HL-60 (cell line): ENCODE measurements around the gene GNG11.

Experiments
- CTCF ChIP-seq: IDR thresholded peaks from one replicate; pipeline ENCODE4 v1.5.1; 2011; ENCODE audit warnings: low read length, control low read depth, inconsistent platforms; ENCODE audit not compliant: insufficient read depth
- GABPA ChIP-seq: IDR thresholded peaks from 2 replicates; pipeline ENCODE4 v1.6.1; 2012; ENCODE audit warnings: low read depth
- POLR2AphosphoS5 ChIP-seq: IDR thresholded peaks from 2 replicates; pipeline ENCODE4 v1.6.1; 2012; ENCODE audit warnings: low read depth
- SPI1 ChIP-seq: IDR thresholded peaks from 2 replicates; pipeline ENCODE4 v1.6.1; 2012; ENCODE audit warnings: low read depth, mild to moderate bottlenecking, borderline replicate concordance
- TF ChIP-seq, protein P1 (sequence below): IDR thresholded peaks from 2 replicates; pipeline ENCODE4 v1.6.1; 2012; ENCODE audit warnings: low read depth; ENCODE audit not compliant: insufficient replicate concordance

GRCh38 chr7:93913197-93913596 lies 8.3 kb upstream of the GNG11 start:
- TF ChIP-seq CTCF (no peak), POLR2AphosphoS5 (no peak), GABPA (no peak), SPI1 (no peak)
- TF ChIP-seq, protein P1, sequence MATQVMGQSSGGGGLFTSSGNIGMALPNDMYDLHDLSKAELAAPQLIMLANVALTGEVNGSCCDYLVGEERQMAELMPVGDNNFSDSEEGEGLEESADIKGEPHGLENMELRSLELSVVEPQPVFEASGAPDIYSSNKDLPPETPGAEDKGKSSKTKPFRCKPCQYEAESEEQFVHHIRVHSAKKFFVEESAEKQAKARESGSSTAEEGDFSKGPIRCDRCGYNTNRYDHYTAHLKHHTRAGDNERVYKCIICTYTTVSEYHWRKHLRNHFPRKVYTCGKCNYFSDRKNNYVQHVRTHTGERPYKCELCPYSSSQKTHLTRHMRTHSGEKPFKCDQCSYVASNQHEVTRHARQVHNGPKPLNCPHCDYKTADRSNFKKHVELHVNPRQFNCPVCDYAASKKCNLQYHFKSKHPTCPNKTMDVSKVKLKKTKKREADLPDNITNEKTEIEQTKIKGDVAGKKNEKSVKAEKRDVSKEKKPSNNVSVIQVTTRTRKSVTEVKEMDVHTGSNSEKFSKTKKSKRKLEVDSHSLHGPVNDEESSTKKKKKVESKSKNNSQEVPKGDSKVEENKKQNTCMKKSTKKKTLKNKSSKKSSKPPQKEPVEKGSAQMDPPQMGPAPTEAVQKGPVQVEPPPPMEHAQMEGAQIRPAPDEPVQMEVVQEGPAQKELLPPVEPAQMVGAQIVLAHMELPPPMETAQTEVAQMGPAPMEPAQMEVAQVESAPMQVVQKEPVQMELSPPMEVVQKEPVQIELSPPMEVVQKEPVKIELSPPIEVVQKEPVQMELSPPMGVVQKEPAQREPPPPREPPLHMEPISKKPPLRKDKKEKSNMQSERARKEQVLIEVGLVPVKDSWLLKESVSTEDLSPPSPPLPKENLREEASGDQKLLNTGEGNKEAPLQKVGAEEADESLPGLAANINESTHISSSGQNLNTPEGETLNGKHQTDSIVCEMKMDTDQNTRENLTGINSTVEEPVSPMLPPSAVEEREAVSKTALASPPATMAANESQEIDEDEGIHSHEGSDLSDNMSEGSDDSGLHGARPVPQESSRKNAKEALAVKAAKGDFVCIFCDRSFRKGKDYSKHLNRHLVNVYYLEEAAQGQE, result no peak
